Renal pelvis (tissue), 4 donors: ENCODE results near the gene CUL9. TPM values are rescaled to one million over a fixed set of nuclear protein-coding genes. Genes with fewer than 3 reads are reported as not detected.

Source experiments
- DNase-seq: peaks from one replicate; pipeline ENCODE4 v3.0.0-alpha.2; 2013
- polyA plus RNA-seq, 3 donors: library from polyadenylated mRNA; unstranded; fragments of 120-200 nt; gene quantifications; one replicate each; pipeline ENCODE4 v1.2.1, GENCODE V29; 2013; ENCODE audit not compliant: insufficient read length in 3 of 3

The CUL9 gene
- polyA plus RNA-seq, 3 donors = 34.3 to 52.2 (median 47.5) TPM

DNA sequence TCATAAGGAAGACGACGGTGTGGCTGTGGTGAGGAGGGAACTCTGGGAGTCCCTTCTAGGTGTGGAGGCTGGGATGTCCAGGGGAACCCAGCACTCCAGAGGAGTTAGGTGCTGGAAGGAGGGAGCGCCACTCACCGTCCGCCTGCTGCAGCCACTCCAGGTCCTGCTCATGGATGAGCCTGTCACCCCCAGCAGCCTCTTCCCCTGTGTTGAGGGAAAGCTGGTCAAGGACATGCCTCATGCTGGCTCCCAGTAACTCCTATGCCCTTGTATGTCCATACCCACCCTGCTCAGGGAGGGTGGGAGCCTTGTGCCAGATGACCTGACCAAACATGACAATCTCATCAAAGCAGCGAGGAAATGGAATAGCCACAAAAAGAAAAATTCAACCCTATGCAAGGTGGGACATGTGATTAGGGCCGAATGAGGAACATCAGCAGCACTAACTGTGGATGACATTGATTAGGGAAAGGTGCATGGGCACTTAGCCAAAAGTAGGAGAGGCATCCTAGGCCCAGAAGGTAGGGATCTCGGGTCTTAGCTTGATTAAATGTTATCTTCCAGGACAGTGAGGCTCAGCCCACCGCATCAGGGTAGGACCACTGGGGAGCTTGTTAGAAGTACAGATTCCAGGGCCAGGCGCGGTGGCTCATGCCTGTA, 44.3 kb downstream of the CUL9 start:
- no peak for DNase-seq

DNA sequence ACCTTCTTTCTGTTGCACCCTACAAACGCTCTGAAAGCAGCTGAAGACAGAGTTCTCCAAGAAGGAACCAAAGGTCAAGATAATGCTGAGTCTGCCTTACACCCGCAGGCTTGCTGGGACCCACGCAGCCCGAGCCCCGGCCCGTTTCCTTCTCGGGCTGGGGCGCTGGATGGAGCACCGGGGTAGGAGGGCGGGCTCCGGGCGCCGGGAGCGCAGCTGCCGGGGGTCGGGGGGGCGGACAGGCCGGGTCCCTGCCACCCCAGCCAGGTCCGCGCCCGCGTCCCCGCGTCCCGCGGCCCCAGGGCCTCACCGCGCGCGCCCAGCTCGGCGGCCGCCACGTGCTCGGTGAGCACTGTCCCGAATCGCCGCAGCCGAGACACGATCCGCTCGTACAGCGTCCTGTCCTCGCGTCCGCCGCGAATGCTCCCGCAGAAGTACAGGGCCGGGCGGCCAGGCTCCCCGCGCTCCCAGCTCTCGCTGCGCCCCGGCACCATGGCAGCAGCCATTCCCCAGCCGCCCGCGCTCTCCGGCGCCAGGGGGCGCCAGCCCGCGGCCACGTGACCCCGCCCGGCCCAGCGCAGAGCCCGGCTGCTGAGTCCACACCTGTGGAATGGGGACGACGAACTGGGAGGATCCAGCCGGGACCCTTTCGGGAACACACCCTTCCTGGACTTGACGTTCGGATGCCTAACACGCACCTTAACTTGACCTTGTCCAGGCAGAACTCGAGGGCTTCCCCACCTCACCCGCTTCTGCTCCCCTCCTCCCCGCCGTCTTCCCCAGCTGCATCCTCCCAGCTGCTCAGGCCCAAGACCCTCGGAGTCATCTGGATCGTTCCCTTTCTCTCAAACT, 47.2 kb downstream of the CUL9 start, which contains the start of gene DNPH1:
DNPH1 (minus strand) TSS at position 531 of the 852 bp plus-strand sequence; CDS start at position 506, 25 bp downstream.
- peak; percentile 80 for DNase-seq

DNA sequence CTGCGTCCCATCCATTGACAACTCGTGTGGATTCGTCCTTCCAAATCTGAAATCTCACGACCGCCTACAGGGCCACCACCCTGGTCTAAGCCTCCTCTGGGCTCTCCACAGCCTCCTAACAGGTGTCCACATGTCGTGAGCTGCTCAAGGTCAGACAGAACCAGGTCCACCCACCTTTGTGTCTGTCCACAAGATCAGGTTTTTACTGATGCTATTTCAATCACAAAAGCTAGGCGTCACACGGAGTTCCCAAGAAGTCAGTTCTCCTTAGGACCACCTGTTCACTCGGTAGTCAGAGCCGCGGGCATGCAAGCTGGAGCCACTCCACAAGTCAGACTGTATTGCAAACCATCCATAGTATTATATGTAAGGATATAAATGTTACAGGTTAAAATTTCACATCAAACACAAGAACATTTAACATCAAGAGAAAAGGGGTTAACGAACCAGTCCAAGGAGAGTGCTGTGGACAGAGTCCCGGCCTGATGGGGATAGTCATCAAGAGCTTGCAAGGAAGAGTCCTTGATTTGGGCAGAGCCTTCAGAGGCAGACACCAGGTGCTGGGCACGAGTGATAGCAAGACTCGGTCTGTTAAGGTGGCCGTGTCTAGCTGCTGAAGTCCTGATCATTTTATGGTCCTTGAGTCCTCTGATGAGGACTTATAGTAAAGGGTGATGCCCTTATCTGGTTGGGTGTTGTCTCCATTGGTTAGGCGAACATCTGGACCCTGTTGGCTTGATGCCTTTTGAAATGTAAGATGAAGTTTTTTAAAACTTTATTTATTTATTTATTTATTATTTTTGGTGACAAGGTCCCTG, 48.0 kb downstream of the CUL9 start:
- DNase-seq = no peak

DNA sequence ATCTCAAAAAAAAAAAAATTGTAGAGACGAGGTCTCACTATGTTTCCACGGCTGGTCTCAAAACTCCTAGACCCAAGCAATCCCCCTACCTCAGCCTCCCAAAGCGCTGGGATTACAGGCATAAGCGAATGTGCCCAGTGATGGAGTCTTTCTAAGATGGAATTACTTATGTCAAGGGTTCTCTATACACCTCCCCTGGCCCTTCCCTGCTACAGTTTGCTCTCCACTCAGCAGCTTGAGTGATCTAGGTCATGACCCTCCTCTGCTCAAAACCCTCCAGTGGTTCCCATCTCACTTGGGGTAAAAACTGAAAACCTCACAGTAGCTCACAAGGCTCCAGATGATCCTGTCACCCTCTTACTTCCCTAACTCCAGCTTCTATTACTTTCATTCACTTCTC, 49.1 kb downstream of the CUL9 start:
- DNase-seq = no peak

DNA sequence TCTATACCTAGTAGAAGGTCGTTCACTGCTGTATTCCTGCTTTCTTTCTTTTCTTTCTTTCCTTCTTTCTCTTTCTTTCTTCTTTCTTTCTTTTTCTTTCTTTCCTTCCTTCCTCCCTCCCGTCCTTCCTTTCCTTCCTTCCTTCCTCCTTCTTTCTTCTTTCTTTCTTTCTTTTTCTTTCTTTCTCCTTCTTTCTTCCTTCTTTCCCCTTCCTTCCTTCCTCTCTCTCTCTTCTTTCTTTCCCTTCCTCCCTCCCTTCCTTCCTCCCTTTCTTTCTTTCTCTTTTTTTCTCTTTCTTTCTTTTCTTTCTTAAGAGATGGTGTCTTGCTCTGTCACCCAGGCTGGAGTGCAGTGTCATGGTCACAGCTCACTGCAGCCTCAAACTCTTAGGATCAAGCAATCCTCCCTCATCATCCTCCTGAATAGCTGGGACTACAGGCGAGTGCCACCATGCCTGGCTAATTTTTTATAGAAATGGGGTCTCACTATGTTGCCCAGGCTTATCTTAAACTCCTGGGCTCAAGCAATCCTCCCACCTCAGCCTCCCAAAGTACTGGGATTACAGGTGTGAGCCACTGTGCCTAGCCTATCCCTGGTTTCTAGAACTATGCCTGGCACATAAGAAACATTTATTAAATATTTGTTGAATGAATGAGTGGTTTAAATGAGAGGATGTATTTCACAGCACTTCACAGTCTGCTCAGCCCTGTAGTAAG, 49.9 kb downstream of the CUL9 start:
- no peak for DNase-seq

DNA sequence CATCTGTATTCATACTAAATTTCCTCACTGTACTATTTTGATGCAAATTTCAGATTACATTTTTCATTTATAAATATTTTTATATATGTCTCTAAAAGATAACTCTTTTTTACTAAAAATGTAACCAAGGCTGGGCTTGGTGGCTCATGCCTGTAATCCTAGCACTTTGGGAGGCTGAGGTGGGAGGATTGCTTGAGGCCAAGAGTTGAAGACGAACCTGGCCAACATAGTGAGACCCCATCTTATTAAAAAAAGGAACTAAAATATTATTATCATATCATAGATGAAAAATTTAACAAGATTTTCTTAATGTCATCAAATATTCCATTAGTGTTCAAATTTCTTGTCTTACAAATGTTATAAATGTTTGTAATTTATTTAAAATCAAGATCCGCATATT, 53.8 kb downstream of the CUL9 start:
- no peak for DNase-seq

DNA sequence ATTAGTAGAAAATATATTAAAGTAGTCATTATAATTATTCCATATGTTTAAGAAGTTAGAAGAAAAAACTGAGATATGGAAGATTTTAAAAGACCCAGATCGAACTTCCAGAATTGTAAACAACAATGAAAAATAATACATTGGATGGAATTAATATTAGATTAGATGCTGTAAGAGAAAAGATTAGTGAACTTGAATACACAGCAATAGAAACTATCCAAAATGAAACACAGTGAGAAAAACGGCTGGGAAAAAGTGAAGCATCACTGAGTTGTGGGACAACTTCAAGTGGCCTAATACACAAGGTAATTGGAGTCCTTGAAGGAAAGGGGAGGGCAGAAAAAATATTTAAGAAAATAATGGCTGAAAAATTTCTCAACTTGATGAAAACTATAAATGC, 57.1 kb downstream of the CUL9 start:
- no peak for DNase-seq

DNA sequence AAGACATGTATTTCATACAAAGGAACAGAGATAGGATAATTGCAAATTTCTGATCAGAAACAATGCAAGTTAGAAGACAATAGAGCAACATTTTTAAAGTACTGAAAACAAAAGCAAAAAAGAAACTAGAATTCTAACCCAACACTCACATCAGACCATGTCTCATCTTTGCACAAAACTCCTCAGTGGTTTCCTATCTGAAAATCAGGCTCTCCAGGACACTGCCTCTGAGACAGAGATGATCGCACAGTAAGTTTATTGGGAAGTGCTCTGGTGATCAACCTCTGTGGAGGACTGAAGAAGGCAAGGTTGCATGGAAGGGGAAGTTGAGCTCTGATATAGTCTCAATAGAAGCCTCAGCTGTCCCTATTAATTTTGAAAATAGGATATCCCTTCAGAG, 59.0 kb downstream of the CUL9 start:
- no peak for DNase-seq

DNA sequence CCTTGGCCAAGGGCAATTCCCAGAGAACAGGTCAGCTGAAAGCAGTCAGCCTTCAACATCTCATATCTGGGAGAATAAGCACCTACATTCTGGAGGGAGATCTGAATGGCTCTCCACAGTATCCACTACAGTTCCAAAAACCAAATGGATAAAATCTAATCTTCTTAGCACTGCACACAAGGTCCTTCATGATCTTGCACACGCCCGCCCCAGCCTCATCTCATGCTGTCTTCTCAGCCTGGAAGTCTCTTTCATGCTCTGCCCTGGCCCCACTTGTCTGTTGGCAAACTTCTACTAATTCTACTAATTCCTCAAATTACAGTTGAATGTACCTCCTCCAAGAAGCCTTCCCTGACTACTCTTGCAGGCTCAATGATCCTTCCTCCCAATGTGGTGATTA, 59.5 kb downstream of the CUL9 start:
- DNase-seq = no peak

DNA sequence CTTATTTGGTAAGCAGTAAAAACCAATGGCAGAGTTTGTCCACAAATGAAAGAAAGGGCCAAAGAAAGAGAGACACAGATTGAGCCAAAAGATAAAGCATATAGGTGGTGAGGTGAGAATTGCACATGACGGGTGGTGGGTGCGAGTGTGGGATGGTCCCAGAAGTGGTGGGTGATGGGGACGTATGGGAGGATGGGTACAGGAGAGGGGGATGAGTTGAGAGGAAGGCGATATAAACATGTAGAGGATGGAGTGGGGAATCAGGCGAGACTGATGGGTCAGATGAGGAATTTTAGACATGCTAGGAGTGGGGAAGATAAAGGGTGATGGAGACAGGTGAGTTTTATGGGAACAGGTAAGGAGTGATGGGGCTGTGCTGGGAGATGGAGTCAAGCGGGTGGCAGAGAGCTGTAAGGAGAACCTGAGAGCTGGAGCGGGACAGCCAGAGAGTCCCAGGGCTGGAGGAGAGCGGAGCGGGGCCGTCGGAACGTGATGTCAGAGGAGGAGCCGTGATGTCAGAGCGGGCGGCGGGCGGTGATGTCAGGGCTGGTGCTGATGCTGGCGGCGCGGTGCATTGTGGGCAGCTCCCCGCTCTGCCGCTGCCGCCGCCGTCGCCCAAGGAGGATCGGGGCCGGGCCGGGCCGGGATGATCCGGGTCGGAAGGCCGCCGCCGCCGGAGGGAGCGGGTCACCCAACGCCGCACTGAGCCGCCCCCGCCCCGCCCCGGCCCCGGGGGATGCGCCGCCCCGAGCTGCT, 61.1 kb downstream of the CUL9 start, which contains the start of gene TTBK1:
TTBK1 (plus strand) TSS at position 574 of the 756 bp plus-strand sequence. CDS start 3,180 bp downstream, outside the sequence.
- no peak for DNase-seq

DNA sequence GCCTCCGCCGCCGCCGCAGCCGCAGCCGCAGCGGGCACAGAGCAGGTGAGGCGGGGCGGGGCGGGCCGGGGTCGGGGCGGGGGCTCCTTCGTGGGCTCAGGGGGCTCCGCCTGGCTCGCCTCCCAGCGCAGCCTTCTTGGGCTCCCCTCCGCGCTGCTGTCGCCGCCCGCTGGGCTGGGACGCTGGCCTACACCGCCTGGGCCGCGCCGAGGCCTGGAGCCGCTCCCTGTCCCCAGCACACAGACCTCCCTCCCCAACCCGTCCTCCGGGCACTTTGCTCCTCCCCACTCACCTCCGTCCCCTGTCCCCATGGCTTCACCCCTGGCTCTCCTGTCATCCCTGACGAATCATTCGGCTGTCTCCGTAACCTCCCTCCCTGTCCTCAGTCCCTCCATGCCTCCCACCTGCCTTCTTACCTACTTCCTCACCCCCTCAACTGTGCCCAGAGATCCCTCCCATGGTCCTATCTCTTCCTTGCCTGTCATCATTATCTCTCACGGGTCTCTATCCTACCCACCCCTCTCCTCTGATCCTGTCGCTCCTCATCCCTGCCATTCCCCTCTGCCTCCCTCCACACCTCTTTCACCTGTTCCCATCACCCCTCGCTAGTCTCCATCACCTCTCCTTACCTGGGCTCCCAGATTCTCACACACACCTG, 61.8 kb downstream of the CUL9 start:
- DNase-seq = no peak

DNA sequence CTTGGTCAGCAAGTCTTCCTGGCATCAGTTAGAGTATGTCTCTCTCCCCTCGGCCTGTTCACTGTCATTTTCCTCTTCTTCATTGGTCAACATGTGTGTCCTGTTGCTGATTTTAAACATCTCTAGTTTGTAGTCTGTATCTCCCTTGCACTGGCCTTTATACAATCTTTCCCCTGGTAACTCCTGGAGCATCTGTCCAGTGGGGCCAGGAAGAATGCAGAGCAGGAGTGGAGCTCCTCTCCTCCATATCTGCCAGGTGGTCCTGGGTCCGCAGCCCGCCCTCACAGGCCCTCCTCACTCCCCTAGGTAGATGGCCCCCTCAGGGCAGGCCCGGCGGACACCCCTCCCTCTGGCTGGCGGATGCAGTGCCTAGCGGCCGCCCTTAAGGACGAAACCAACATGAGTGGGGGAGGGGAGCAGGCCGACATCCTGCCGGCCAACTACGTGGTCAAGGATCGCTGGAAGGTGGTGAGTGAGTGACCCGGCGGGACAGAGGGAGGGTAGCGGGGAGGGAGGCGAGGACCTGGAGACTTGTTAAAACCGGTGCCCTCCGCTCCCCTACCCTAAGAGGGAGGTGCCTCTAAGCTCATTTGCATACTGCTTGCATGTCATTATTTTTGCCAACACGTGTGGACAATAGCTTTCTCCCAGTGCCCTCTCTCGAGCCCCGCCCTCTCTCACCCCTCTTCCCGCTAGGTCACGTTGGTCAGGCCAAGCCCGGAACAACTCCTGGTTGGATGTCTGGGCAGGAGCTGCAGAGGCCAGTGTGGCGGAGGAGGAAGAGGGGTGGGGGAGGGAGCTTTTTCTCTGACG, 64.5 kb downstream of the CUL9 start:
- peak; percentile 53 for DNase-seq

DNA sequence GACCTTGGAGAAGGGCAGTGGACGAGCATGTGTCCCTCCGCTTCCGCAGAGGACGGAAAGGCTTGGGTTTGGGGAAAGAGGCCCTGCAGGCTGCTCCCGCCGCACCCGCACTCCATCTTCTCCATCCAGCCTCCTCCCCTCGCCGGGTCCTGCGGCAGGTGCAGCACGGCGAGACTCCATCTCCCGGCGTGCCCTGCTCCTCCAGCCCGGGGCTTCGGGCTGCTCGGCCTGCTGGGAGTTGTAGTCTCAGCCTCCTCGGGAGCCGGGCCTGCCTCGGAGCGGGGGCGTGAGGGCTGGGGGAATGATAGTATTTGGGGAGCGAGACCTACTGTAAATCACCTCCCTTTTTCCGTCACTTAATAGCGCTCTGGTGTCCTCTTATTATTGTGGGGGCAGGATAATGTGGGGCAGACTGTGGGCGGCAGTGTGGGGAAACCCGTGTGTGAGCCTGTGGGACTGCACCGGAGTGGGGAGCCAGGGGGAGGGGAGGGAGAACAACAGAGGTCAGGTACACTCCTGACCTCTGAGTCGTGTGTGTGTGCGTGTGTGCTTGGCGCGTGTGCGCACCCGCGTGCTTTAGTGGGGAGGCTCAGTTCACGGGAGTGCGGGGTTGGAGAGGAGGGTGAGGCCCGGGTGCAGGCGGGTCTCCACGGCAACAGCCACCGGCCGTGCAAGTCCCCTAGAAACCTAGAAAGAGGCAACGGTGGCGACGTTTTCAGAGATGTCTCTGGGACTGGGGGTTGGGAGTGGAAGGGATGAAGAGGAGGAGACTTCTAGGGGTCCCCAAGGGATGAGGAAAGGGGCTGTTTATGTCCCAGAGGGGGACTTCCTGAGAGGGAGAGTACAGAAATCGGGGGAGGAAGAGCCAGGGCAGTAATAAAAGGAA, 65.4 kb downstream of the CUL9 start:
- DNase-seq = peak; percentile 75

DNA sequence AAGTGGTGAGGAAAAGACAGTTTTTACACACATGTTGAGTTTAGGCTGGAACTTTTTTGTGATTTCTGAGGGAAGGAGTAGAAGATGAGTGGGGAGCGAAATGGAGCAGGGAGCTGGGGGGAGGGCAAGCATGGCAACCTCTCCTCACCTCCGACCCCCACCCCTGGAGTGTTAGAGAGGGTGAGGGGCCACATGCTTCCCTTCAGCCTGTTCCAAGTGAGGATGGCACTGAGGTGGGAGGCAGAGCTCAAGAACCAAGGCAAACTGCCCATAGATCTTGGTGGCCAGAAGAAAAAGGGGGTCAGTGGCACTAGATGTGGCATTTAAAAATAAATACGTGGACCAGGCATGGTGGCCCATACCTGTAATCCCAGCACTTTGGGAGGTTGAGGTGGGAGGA, 66.1 kb downstream of the CUL9 start:
- DNase-seq = no peak

DNA sequence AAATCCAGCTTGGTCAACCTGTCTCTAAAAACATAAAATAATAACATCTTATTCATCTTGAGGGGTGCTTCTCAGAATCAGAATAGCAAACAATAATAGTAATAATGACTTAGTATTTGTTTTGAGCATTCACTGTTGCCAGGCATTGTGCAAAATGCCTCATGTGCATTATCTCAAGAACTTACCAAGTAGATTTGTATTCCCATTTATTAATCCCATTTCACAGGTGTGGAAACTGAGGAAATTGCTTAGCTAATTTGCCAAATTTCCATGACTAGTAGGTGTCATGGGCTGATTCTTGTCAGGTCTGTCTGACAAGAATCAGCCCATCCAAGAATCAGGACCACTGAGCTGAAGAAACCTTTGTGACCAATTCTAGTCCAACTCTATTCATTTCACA, 66.8 kb downstream of the CUL9 start:
- DNase-seq = no peak

DNA sequence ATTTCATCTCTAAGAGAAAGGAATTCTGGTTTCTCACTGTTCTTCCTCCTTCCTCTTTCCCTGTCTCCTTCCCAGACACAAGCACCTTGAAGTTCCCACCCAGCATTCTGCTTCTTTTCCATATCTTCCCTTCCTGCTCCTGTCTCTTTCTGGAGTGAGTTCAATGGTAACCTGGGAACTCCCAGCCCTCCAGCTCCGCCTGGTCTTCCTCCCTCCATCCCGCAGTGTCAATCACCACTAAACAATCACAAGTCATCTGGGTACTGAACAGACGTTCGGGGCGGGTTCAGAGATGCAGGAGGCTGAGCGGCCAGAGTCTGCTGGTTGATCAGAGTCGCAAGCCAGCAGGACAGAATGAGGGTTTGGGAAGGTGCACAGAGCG, 69.0 kb downstream of the CUL9 start:
- no peak for DNase-seq

DNA sequence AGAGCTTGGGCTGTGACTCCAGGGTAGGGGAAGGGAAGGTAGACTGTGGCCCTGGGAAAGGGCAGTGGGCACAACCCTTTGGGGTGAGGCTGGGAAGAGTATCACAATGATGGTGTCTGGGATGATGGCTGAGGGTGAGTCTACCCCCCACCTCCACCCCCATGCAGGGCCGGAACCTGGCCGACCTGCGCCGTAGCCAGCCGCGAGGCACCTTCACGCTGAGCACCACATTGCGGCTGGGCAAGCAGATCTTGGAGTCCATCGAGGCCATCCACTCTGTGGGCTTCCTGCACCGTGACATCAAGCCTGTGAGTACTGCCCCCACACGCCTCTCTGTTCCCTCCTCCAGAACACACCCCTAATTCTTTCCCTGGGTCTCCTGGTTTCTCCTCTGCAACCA, 71.4 kb downstream of the CUL9 start:
- no peak for DNase-seq

DNA sequence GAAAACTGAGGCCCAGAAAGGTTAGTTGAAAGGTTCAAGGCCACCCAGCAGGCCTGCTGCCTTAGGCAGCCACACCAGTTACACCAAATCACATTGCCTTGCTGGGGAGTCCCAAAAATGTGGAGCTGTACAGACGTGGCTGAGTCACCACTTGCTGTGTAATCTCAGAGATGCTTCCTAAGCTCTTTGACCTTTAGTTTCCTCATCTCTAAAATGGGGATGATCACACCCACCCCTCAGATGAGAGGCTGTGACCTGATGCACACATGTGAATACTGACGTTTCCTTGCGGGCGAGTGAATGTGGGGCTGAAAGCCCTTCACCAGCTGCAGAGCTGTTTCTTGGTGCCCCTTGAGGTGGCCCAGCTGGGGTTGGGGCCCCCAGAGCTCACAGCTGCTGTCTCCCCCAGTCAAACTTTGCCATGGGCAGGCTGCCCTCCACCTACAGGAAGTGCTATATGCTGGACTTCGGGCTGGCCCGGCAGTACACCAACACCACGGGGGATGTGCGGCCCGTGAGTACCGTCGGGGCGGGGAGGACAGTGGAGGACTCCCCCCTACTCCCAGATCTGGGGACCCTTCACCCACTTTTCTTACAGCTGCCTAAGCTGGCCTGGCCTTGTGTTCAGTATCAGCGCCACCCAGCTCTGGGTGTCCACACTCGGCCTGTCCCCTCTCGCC, 72.3 kb downstream of the CUL9 start:
- DNase-seq = no peak
